Mucosa of rectum (tissue), 2 donors: ENCODE measurements around the gene METTL22.

Experiments used
- H3K27ac ChIP-seq, 2 donors: one replicate each; pipeline ENCODE4 v1.7.0; 2013; ENCODE audit warnings: inconsistent platforms in 2 of 2, low read depth in 2 of 2, low read length in 2 of 2
- H3K27me3 ChIP-seq, 2 donors: one replicate each; pipeline ENCODE4 v1.7.0; 2013; ENCODE audit warnings: low read length in 2 of 2; ENCODE audit not compliant: control insufficient read depth in 2 of 2, insufficient read depth in 2 of 2
- H3K36me3 ChIP-seq, 2 donors: one replicate each; pipeline ENCODE4 v1.7.0; 2013; ENCODE audit warnings: low read length in 2 of 2; ENCODE audit not compliant: control insufficient read depth in 2 of 2, insufficient read depth in 2 of 2
- H3K4me1 ChIP-seq, 2 donors: one replicate each; pipeline ENCODE4 v1.7.0; 2013; ENCODE audit warnings: low read length in 2 of 2, mild to moderate bottlenecking in 1 of 2; ENCODE audit not compliant: control insufficient read depth in 2 of 2, insufficient read depth in 2 of 2
- H3K4me3 ChIP-seq, 2 donors: one replicate each; pipeline ENCODE4 v1.7.0; 2013; ENCODE audit warnings: low read length in 2 of 2
- H3K9ac ChIP-seq, 2 donors: one replicate each; pipeline ENCODE4 v1.7.0; 2013; ENCODE audit warnings: low read length in 2 of 2, low read depth in 1 of 2, mild to moderate bottlenecking in 1 of 2
- H3K9me3 ChIP-seq, 2 donors: one replicate each; pipeline ENCODE4 v1.7.0; 2013; ENCODE audit warnings: low read length in 2 of 2; ENCODE audit not compliant: control insufficient read depth in 2 of 2
- donor health status: healthy.
- donor health status: Normal muscosa, but diverticular disease.

METTL22 gene

DNA sequence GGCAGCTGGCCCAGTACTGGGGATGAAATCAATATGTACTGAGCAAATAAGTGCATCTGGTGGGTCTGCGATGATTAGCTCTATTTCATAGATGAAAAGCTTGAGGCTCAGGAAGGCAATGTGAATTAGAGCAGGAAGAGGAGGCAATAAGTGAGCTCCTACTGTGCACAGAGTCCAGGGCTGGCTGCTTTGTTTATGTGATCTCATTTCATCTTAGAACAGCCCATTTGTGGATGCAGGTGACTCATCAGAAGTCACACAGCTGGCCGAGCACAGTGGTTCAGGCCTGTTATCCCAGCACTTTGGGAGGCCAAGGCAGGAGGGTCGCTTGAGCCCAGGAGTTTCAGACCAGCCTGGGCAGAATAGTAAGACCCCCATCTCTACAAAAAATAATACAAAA is 38.3 kb upstream of the METTL22 start:
- Histone ChIP-seq H3K4me1 (peaks cover 0 to 3% of the 10 kb centered on the region in 2 donors), H3K27me3 (peaks cover 0 to under 1% of the 10 kb centered on the region in 2 donors), H3K27ac (no peak overlapping the region), H3K9ac (no peak overlapping the region), H3K36me3 (no peaks in the 10 kb centered on the region), H3K4me3 (no peak overlapping the region), H3K9me3 (no peaks in the 10 kb centered on the region)

- Histone ChIP-seq H3K9me3 (no peaks in the 10 kb centered on the region), H3K27ac (no peak overlapping the region), H3K27me3 (peaks cover 5 to 6% of the 10 kb centered on the region in 2 donors), H3K36me3 (no peaks in the 10 kb centered on the region), H3K4me3 (no peak overlapping the region), H3K4me1 (peaks cover 0 to 3% of the 10 kb centered on the region in 2 donors), H3K9ac (no peak overlapping the region)
These were observed 37.8 kb upstream of the METTL22 start for GRCh38 chr16:8583732-8584131.

- peaks cover 0 to 3% of the 10 kb centered on the region in 2 donors for H3K4me1 ChIP-seq
- H3K9me3 ChIP-seq = no peaks in the 10 kb centered on the region
- no peak overlapping the region for H3K9ac ChIP-seq
- H3K27me3 ChIP-seq = peaks cover 14 to 19% of the 10 kb centered on the region in 2 donors
- H3K36me3 ChIP-seq = no peaks in the 10 kb centered on the region
- no peak overlapping the region for H3K4me3 ChIP-seq
- no peak overlapping the region for H3K27ac ChIP-seq
These were observed 36.5 kb upstream of the METTL22 start for GRCh38 chr16:8585041-8585440.

GRCh38 chr16:8585857-8586256 is 35.6 kb upstream of the METTL22 start:
- no peak overlapping the region for H3K9ac ChIP-seq
- peaks cover 0 to 2% of the 10 kb centered on the region in 2 donors for H3K9me3 ChIP-seq
- H3K27me3 ChIP-seq = peaks cover 21 to 27% of the 10 kb centered on the region in 2 donors
- peaks cover 0 to 3% of the 10 kb centered on the region in 2 donors for H3K4me1 ChIP-seq
- H3K4me3 ChIP-seq = no peak overlapping the region
- no peaks in the 10 kb centered on the region for H3K36me3 ChIP-seq
- H3K27ac ChIP-seq = no peak overlapping the region

- Histone ChIP-seq H3K27me3 (peaks cover 26 to 31% of the 10 kb centered on the region in 2 donors), H3K36me3 (no peaks in the 10 kb centered on the region), H3K9ac (no peak overlapping the region), H3K9me3 (peaks cover 0 to 3% of the 10 kb centered on the region in 2 donors), H3K4me1 (peaks cover 0 to 3% of the 10 kb centered on the region in 2 donors), H3K4me3 (no peak overlapping the region), H3K27ac (no peak overlapping the region)
These were observed 34.4 kb upstream of the METTL22 start for GRCh38 chr16:8587065-8587464.

- Histone ChIP-seq H3K4me1 (peaks cover 0 to 3% of the 10 kb centered on the region in 2 donors), H3K9ac (no peak overlapping the region), H3K36me3 (no peaks in the 10 kb centered on the region), H3K9me3 (peaks cover 0 to 3% of the 10 kb centered on the region in 2 donors), H3K27ac (no peak overlapping the region), H3K4me3 (no peak overlapping the region), H3K27me3 (peaks cover 26 to 31% of the 10 kb centered on the region in 2 donors)
These were observed 32.8 kb upstream of the METTL22 start for GRCh38 chr16:8588682-8589056.

- no peaks in the 10 kb centered on the region for H3K36me3 ChIP-seq
- H3K27me3 ChIP-seq = peaks cover 26 to 31% of the 10 kb centered on the region in 2 donors
- no peak overlapping the region for H3K4me3 ChIP-seq
- no peak overlapping the region for H3K27ac ChIP-seq
- peaks cover 0 to 3% of the 10 kb centered on the region in 2 donors for H3K4me1 ChIP-seq
- H3K9ac ChIP-seq = no peak overlapping the region
- peaks cover 0 to 3% of the 10 kb centered on the region in 2 donors for H3K9me3 ChIP-seq
These were observed 32.2 kb upstream of the METTL22 start for GRCh38 chr16:8589057-8589899.

DNA sequence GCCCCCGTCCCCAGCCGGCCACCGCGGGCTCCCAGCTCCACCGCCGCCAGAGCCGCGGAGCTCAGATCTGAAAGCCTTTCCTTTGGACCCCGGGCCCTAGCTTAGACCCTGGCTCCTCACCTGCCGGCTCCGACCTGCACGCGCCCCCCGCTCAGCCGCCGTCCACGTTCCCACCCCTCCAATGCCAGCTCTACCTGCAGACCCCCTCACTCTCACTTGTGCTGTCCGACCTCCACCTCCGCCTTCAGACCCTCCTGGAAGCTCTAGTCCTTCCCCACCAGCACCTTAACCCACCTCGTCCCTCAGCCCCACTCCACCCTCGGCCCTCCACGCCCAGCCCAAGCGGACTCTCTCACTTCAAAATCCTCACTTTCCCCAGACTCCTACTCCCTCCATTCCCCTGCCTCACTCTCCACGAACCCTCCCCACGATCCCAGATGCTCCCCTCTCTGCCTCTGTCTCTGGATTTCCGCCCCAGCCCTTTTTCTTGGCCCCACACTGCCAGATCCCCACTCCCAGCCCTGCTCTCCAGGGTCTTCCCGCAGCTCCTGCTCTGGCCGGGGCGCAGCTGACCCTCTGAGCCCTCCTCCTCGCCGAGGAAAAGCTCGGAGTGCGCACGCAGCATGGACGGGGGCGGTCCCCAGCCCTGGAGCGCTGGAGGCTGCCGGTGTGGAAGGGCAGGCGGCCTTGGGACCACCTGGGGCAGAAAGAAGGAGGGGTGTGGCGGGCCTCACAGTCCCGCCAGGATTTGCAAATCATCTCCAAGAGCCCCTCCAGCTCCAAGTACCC is 31.4 kb upstream of the METTL22 start, which contains the start of gene TMEM114:
Gene TMEM114, minus strand, starts transcription at position 612 of the 789 bp plus-strand sequence. CDS start 673 bp downstream, outside the sequence.
- Histone ChIP-seq H3K9ac (no peak within 1 kb of the TSS), H3K36me3 (no peaks in the 10 kb centered on the region), H3K4me3 (no peak within 1 kb of the TSS), H3K27me3 (peaks cover 26 to 31% of the 10 kb centered on the region in 2 donors), H3K4me1 (peaks cover 0 to 3% of the 10 kb centered on the region in 2 donors), H3K9me3 (peaks cover 0 to 3% of the 10 kb centered on the region in 2 donors), H3K27ac (no peak within 1 kb of the TSS)

DNA sequence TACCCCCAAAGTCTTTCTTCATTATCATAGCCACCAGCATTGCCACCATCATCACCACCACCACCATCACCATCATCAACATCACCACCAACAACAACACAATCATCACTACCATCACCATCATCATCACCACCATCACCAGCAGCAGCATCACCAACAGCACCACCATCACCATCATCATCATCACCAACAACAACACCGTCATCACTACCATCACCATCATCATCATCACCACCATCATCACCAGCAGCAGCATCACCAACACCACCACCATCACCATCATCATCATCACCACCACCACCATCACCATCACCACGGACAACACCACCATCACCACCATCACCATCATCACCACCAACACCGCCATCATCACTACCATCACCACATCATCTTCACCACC is 30.7 kb upstream of the METTL22 start:
- Histone ChIP-seq H3K36me3 (no peaks in the 10 kb centered on the region), H3K4me3 (no peak overlapping the region), H3K4me1 (peaks cover 0 to 2% of the 10 kb centered on the region in 2 donors), H3K27ac (no peak overlapping the region), H3K9ac (no peak overlapping the region), H3K9me3 (peaks cover 0 to 3% of the 10 kb centered on the region in 2 donors), H3K27me3 (peaks cover 26 to 31% of the 10 kb centered on the region in 2 donors)

DNA sequence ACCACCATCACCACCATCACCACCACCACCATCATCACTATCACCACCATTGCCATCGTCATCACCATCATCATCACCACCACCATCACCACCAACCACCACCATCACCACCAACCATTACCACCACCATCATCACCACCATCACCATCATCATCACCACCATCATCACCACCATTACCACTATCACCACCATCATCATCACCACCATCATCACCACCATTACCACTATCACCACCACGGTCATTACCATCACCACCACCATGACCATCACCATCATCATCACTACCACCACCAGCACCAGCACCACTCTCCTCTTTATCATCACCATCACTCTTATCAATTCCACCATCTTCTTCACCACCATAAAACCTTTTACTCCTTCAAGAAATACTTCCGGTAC is 30.0 kb upstream of the METTL22 start:
- Histone ChIP-seq H3K27ac (no peak overlapping the region), H3K9me3 (peaks cover 0 to 3% of the 10 kb centered on the region in 2 donors), H3K9ac (no peak overlapping the region), H3K4me1 (no peaks in the 10 kb centered on the region), H3K4me3 (no peak overlapping the region), H3K36me3 (no peaks in the 10 kb centered on the region), H3K27me3 (peaks cover 26 to 31% of the 10 kb centered on the region in 2 donors)
